CD8-positive, alpha-beta memory T cell (primary cell): ENCODE measurements around the gene LCLAT1. TPM values are rescaled to one million over a fixed set of nuclear protein-coding genes. Genes with fewer than 3 reads are reported as not detected.

Experiments used
- CTCF ChIA-PET: fragments of 350-600 bp; sonication (Branson Sonifier 250); formaldehyde crosslinking; loops from one replicate; lab custom pipeline; 2021; ENCODE audit warnings: antibody characterized with exemption; lab: Charles Lee
- POLR2A ChIA-PET: fragments of 350-600 bp; sonication (Branson Sonifier 250); formaldehyde crosslinking; loops from one replicate; lab custom pipeline; 2021; ENCODE audit warnings: antibody characterized with exemption; lab: Charles Lee
- DNase-seq, 5 donors: peaks; one replicate each; pipeline versions ENCODE4 v3.0.0 to v3.0.0-alpha.2; 2020 to 2022; ENCODE audit warnings: mixed read lengths in 1 of 5
- H3K27ac ChIP-seq: one replicate; pipeline ENCODE4 v1.7.0; 2013; ENCODE audit warnings: low read depth, mild to moderate bottlenecking, low read length, moderate library complexity
- H3K27me3 ChIP-seq: 2 replicates; pipeline ENCODE4 v1.7.0; 2013; ENCODE audit warnings: low read length, mild to moderate bottlenecking; ENCODE audit not compliant: insufficient read depth, poor library complexity, severe bottlenecking
- H3K36me3 ChIP-seq: 2 replicates; pipeline ENCODE4 v1.7.0; 2013; ENCODE audit warnings: mild to moderate bottlenecking, low read length, moderate library complexity; ENCODE audit not compliant: insufficient read depth
- H3K4me1 ChIP-seq: 2 replicates; pipeline ENCODE4 v1.7.0; 2013; ENCODE audit warnings: mild to moderate bottlenecking, low read length, moderate library complexity; ENCODE audit not compliant: insufficient read depth
- H3K4me3 ChIP-seq: 2 replicates; pipeline ENCODE4 v1.7.0; 2013; ENCODE audit warnings: mild to moderate bottlenecking, low read length
- H3K9me3 ChIP-seq: 2 replicates; pipeline ENCODE4 v1.7.0; 2013; ENCODE audit warnings: mild to moderate bottlenecking, low read length
- H3K27ac Mint-ChIP-seq, 8 donors: one replicate each; pipeline ENCODE4 v1.8.0; 2020 to 2021; ENCODE audit warnings: mixed read lengths in 8 of 8, mild to moderate bottlenecking in 6 of 8, inconsistent platforms in 3 of 8, moderate library complexity in 3 of 8
- H3K27me3 Mint-ChIP-seq, 2 donors: one replicate each; pipeline ENCODE4 v1.8.0; 2020 to 2021; ENCODE audit warnings: mixed read lengths in 2 of 2, mild to moderate bottlenecking in 1 of 2, moderate library complexity in 1 of 2
- H3K36me3 Mint-ChIP-seq, 3 donors: one replicate each; pipeline ENCODE4 v1.8.0; 2020 to 2021; ENCODE audit warnings: mixed read lengths in 3 of 3, inconsistent platforms in 1 of 3, mild to moderate bottlenecking in 1 of 3
- H3K4me1 Mint-ChIP-seq, 3 donors: one replicate each; pipeline ENCODE4 v1.8.0; 2020 to 2021; ENCODE audit warnings: mixed read lengths in 3 of 3, inconsistent platforms in 1 of 3, mild to moderate bottlenecking in 1 of 3
- H3K4me3 Mint-ChIP-seq, 7 donors: one replicate each; pipeline ENCODE4 v1.8.0; 2020 to 2021; ENCODE audit warnings: mixed read lengths in 7 of 7, mild to moderate bottlenecking in 6 of 7, moderate library complexity in 4 of 7, inconsistent platforms in 2 of 7
- H3K9me3 Mint-ChIP-seq, 5 donors: one replicate each; pipeline ENCODE4 v1.8.0; 2020 to 2022; ENCODE audit warnings: mixed read lengths in 5 of 5, mild to moderate bottlenecking in 3 of 5, moderate library complexity in 2 of 5, inconsistent platforms in 1 of 5
- polyA plus RNA-seq: library from polyadenylated mRNA; unstranded; fragments of 300-500 nt; fragmentation: Illumina TruSeq; gene quantifications from one replicate; pipeline ENCODE4 v1.2.3, GENCODE V29; 2021
- total RNA-seq, 2 experiments: library from RNA; stranded (reverse); gene quantifications; one replicate each; pipeline ENCODE4 v1.2.3, GENCODE V29; 2021

LCLAT1 gene
- total and polyA plus RNA-seq, 3 experiments from 2014 or later = 18.0 to 31.0 (median 29.9) TPM

DNA sequence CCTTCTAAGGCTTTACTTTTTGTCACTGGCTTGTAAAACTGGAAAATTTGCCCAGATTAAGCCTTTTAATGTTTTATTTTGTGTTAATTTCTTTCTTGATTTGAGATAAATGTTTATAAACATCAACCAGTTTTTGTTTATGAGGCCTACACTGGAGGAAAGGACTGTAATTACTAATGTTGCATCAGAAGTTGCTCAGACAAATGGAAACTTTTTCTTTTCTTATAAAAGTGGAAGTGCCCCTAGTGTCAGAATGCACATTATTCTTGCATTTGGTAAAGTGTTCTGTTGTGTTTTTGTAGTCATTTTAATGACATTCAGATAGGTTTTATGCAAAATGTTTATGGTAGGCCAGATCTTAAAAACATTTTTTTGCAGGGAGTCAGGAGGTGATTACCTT is 25.3 kb downstream of the LCLAT1 start:
- ChIA-PET POLR2A (no interaction called here), CTCF (no interaction called here)
- no peak for DNase-seq
- Histone ChIP-seq H3K9me3 (no peaks in the 10 kb centered on the region), H3K36me3 (no peaks in the 10 kb centered on the region), H3K27me3 (no peaks in the 10 kb centered on the region), H3K4me3 (no peak overlapping the region), H3K27ac (no peak overlapping the region), H3K4me1 (no peaks in the 10 kb centered on the region)
- H3K36me3 Mint-ChIP-seq = peaks cover 2 to 10% (median 4%) of the 10 kb centered on the region in 3 donors
- H3K27me3 Mint-ChIP-seq = no peaks in the 10 kb centered on the region
- peaks cover 14 to 28% (median 17%) of the 10 kb centered on the region in 3 donors for H3K4me1 Mint-ChIP-seq
- H3K4me3 Mint-ChIP-seq = no peak overlapping the region
- peaks cover 0 to 4% (median 2%) of the 10 kb centered on the region in 5 donors for H3K9me3 Mint-ChIP-seq
- no peak overlapping the region for H3K27ac Mint-ChIP-seq

DNA sequence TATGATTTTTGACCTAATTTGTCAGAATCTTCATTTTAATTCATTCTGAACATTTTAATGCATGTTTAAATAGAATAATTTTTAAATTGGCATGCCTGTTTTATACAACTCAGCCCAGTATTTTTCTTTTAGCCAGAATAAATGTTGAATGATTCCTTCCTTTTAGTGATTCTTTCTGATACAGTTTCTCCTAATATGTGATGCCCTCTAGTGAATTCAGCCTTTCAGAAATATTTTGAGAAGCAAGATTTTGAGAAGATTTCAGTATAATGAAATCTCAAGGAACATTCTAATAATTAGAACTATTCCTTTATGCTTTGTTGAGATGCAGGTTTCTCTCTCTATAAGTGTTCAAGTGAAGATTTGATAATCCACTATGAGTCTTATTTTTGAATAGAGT is 28.5 kb downstream of the LCLAT1 start:
- DNase-seq = no peak
- ChIA-PET POLR2A (no interaction called here), CTCF (interaction anchor here (1.0 to 2.9 kb wide), 7 partner anchors 29 to 311 kb away, joined by 3 to 13 read pairs (median 5); partner anchors contain the start of gene LCLAT1)
- H3K27me3 Mint-ChIP-seq = no peaks in the 10 kb centered on the region
- no peak overlapping the region for H3K4me3 Mint-ChIP-seq
- no peak overlapping the region for H3K27ac ChIP-seq
- peak overlapping the region in 1 of 8 donors; percentile 5 for H3K27ac Mint-ChIP-seq
- no peaks in the 10 kb centered on the region for H3K27me3 ChIP-seq
- H3K4me3 ChIP-seq = no peak overlapping the region
- H3K4me1 ChIP-seq = no peaks in the 10 kb centered on the region
- no peaks in the 10 kb centered on the region for H3K36me3 ChIP-seq
- H3K9me3 ChIP-seq = no peaks in the 10 kb centered on the region
- peaks cover 0 to 9% (median 2%) of the 10 kb centered on the region in 3 donors for H3K36me3 Mint-ChIP-seq
- no peaks in the 10 kb centered on the region for H3K9me3 Mint-ChIP-seq
- H3K4me1 Mint-ChIP-seq = peaks cover 13 to 17% (median 16%) of the 10 kb centered on the region in 3 donors

DNA sequence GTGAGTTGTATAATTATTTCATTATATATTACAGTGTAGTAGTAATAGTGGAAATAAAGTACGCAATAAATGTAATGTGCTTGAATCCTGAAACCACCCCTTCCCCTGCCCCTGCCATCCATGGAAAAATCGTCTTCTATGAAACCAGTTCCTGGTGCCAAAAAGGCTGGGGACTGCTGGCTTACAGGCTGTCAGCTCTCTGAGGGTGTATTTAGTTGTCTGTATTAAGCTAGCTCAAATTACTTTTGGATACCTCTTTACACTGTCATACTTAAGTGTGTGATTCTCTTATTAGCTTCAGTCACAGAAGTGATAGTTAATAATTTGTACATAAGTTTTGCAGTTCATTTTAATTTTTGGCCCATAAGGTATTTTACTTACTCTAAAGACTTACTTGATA is 29.6 kb downstream of the LCLAT1 start:
- no peaks in the 10 kb centered on the region for H3K4me1 ChIP-seq
- H3K9me3 ChIP-seq = no peaks in the 10 kb centered on the region
- H3K36me3 Mint-ChIP-seq = peaks cover 0 to 11% (median 9%) of the 10 kb centered on the region in 3 donors
- no peaks in the 10 kb centered on the region for H3K9me3 Mint-ChIP-seq
- CTCF ChIA-PET = interaction anchor here (1.4 to 2.9 kb wide), 5 partner anchors 140 to 312 kb away, joined by 3 to 13 read pairs (median 5); no protein-coding TSS in a partner anchor
- H3K4me3 Mint-ChIP-seq = no peak overlapping the region
- no peak overlapping the region for H3K4me3 ChIP-seq
- H3K27me3 Mint-ChIP-seq = peaks cover 0 to 2% of the 10 kb centered on the region in 2 donors
- H3K27ac ChIP-seq = no peak overlapping the region
- DNase-seq = no peak
- peaks cover 23 to 27% (median 24%) of the 10 kb centered on the region in 3 donors for H3K4me1 Mint-ChIP-seq
- H3K36me3 ChIP-seq = no peaks in the 10 kb centered on the region
- no peaks in the 10 kb centered on the region for H3K27me3 ChIP-seq
- H3K27ac Mint-ChIP-seq = no peak overlapping the region
- POLR2A ChIA-PET = no interaction called here

DNA sequence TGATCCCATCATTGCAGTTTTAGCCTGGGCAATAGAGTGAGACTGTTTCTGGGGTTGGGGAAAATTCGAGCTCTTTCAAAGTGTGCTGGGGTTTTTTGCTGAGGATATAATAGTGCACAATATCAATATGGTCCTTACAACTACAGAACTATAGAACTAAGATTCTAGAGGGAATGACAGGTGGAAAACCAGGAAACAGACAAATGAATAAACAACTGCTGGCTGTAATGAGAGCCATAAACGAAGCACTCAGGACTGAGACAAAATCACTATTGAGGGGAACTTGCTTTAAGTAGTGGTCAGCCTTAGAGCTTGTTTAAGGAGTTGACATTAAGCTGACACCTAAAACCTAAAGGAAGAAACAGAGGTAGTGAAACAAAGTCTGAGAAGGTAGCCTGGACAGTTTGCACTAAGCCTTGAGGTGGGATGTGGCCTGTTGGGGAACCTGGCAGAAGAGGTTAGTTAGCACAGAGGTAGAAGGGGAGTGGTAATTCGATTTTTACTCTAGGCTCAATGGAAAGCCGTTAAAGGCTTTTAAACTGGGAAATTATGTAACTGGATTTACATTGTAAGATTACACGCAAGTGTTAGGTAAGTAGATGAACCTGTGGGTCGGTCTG is 33.8 kb downstream of the LCLAT1 start:
- Mint-ChIP-seq H3K9me3 (no peaks in the 10 kb centered on the region), H3K36me3 (peaks cover 0 to 11% (median 10%) of the 10 kb centered on the region in 3 donors), H3K27me3 (peaks cover 0 to 2% of the 10 kb centered on the region in 2 donors), H3K4me3 (no peak overlapping the region), H3K27ac (peak overlapping the region in 2 of 8 donors; percentile 34 to 40), H3K4me1 (peaks cover 13 to 32% (median 20%) of the 10 kb centered on the region in 3 donors)
- DNase-seq = no peak
- ChIA-PET CTCF (no interaction called here), POLR2A (no interaction called here)
- H3K4me3 ChIP-seq = no peak overlapping the region
- H3K27ac ChIP-seq = no peak overlapping the region
- no peaks in the 10 kb centered on the region for H3K9me3 ChIP-seq
- H3K27me3 ChIP-seq = no peaks in the 10 kb centered on the region
- no peaks in the 10 kb centered on the region for H3K36me3 ChIP-seq
- H3K4me1 ChIP-seq = no peaks in the 10 kb centered on the region

DNA sequence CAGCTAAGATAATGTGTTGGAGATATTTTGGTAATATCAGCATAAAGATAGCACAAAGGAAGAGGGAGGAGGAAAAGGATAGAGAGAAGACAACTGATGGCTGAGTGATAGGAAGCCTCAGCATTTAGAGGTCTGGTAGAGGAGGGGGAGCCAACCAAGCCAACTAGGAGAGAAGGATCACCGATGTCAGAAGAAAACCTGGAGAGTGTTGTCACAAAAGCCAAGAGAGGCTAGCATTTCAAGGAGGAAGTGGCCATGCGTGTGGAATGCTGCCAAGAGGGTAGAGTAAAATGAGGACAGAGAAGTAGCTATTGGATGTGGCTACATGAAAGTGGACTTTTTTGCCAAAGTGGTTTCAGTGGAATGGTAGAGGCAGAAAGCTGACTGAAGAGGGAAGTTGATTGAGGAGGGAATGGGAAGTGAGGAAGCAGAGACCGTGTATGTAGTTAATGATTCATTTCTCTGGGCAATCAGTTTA is 34.3 kb downstream of the LCLAT1 start:
- Mint-ChIP-seq H3K4me3 (no peak overlapping the region), H3K4me1 (peaks cover 14 to 34% (median 20%) of the 10 kb centered on the region in 3 donors), H3K9me3 (no peaks in the 10 kb centered on the region), H3K36me3 (peaks cover 0 to 11% (median 11%) of the 10 kb centered on the region in 3 donors), H3K27me3 (peaks cover 0 to 2% of the 10 kb centered on the region in 2 donors), H3K27ac (peak overlapping the region in 3 of 8 donors; percentile 21 to 40 (median 34))
- Histone ChIP-seq H3K36me3 (no peaks in the 10 kb centered on the region), H3K4me3 (no peak overlapping the region), H3K27ac (no peak overlapping the region), H3K4me1 (no peaks in the 10 kb centered on the region), H3K27me3 (no peaks in the 10 kb centered on the region), H3K9me3 (no peaks in the 10 kb centered on the region)
- no peak for DNase-seq
- CTCF ChIA-PET = no interaction called here
- POLR2A ChIA-PET = no interaction called here

DNA sequence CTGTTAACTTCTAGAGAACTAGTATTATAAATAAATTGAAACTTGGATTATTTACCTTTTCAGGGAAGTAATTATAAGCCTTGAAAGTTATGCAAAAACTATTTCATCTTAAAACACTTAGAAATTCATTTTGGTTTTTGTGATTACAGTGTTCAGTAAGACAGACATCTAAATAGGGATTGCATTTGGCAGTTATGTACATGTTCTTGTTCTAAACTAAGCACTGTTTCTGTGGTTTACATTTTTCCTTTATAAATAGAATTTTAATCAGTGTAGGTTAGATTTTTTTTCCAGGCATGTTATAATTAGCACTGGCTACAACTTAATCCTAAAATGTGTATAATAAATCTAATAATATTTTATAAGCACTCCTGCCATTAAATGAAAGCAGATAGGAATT is 35.0 kb downstream of the LCLAT1 start:
- no peaks in the 10 kb centered on the region for H3K27me3 ChIP-seq
- H3K9me3 ChIP-seq = no peaks in the 10 kb centered on the region
- POLR2A ChIA-PET = no interaction called here
- no peaks in the 10 kb centered on the region for H3K9me3 Mint-ChIP-seq
- no peaks in the 10 kb centered on the region for H3K4me1 ChIP-seq
- H3K4me3 ChIP-seq = no peak overlapping the region
- H3K27me3 Mint-ChIP-seq = peaks cover 0 to 2% of the 10 kb centered on the region in 2 donors
- CTCF ChIA-PET = no interaction called here
- no peaks in the 10 kb centered on the region for H3K36me3 ChIP-seq
- no peak for DNase-seq
- no peak overlapping the region for H3K27ac Mint-ChIP-seq
- peaks cover 0 to 13% (median 11%) of the 10 kb centered on the region in 3 donors for H3K36me3 Mint-ChIP-seq
- H3K27ac ChIP-seq = no peak overlapping the region
- peaks cover 15 to 40% (median 22%) of the 10 kb centered on the region in 3 donors for H3K4me1 Mint-ChIP-seq
- H3K4me3 Mint-ChIP-seq = no peak overlapping the region

DNA sequence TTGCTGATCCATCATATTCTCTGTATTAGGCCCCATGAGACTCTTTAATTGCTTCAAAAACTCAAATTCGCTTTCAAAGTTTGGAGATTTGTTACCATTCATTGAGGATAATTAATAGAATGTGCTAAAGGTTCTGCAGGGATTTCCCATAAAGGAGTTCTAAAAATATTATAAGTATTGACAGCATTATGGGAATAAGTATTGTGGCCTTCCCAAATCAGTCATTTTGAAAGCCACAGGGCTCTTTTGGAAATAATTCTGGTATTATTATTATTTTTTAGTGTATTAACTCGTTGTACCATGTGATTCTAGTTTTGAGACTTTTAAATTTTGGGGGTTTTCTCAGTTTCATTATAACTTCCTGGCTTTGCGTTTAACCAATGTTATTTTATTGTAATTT is 37.1 kb downstream of the LCLAT1 start:
- Histone ChIP-seq H3K27me3 (no peaks in the 10 kb centered on the region), H3K27ac (no peak overlapping the region), H3K4me3 (no peak overlapping the region), H3K36me3 (no peaks in the 10 kb centered on the region), H3K9me3 (no peaks in the 10 kb centered on the region), H3K4me1 (peaks cover 12% of the 10 kb centered on the region)
- no peak overlapping the region for H3K4me3 Mint-ChIP-seq
- no peaks in the 10 kb centered on the region for H3K9me3 Mint-ChIP-seq
- H3K4me1 Mint-ChIP-seq = peaks cover 29 to 58% (median 43%) of the 10 kb centered on the region in 3 donors
- POLR2A ChIA-PET = no interaction called here
- H3K36me3 Mint-ChIP-seq = peaks cover 0 to 13% (median 7%) of the 10 kb centered on the region in 3 donors
- peak overlapping the region in 1 of 8 donors; percentile 21 for H3K27ac Mint-ChIP-seq
- H3K27me3 Mint-ChIP-seq = peaks cover 0 to 2% of the 10 kb centered on the region in 2 donors
- DNase-seq = no peak
- CTCF ChIA-PET = no interaction called here

DNA sequence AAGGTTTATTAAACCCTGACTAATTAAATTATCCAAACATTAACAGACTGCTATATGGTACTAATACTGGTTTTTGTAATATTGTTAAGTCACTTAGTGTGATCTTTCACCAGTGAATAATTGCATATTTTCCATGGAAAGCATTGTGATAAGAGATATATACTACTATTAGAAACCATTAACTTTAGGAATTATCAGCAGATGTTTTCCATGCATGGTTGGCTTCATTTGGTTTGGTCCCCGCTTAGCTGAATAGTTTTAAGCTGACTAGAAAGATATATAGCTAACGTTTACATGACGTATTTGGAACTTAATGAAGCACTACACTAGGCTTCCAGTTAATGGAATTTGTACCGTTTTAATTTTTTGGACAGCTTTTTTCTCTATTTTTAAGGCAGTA is 37.9 kb downstream of the LCLAT1 start:
- no peak for DNase-seq
- Mint-ChIP-seq H3K27me3 (peaks cover 0 to 2% of the 10 kb centered on the region in 2 donors), H3K27ac (no peak overlapping the region), H3K9me3 (no peaks in the 10 kb centered on the region), H3K4me1 (peaks cover 32 to 58% (median 45%) of the 10 kb centered on the region in 3 donors), H3K4me3 (no peak overlapping the region), H3K36me3 (peaks cover 0 to 13% (median 6%) of the 10 kb centered on the region in 3 donors)
- Histone ChIP-seq H3K9me3 (no peaks in the 10 kb centered on the region), H3K27ac (no peak overlapping the region), H3K4me1 (peaks cover 12% of the 10 kb centered on the region), H3K36me3 (no peaks in the 10 kb centered on the region), H3K4me3 (no peak overlapping the region), H3K27me3 (no peaks in the 10 kb centered on the region)
- ChIA-PET CTCF (no interaction called here), POLR2A (no interaction called here)
